Kidney tubule cell (primary cell): ENCODE measurements around the gene FMO1.
A peak's percentile ranks its signal among the peaks of the same experiment; 100 is the strongest.
"Not testable (repeated sequence)": the region's sequence is repeated elsewhere in the genome, so short reads cannot be mapped to it uniquely, and the experiment has no call there.

Source experiments
- DNase-seq: peaks from one replicate; pipeline ENCODE4 v3.0.0-alpha.2; 2018; ENCODE audit warnings: low spot score

The FMO1 gene

DNA sequence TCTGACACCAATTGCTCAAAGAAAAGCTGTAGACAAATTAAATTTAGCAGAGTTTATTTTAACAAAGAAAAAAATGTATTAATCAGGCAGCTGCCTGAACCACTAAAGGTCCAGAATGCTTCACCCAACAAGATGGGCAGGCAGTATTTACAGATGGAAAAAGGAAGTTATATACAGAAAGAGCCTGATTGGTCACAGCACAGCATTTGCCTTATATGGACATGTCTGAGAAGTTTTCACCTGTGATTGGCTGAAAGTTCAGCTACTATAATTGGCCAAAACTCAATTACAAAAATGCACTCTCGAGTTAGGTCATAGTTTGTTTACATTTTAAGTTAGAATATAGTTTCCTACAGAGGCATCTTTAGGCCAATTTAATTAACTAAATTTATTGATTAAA is 15.1 kb upstream of the FMO1 start:
- no peak for DNase-seq

DNA sequence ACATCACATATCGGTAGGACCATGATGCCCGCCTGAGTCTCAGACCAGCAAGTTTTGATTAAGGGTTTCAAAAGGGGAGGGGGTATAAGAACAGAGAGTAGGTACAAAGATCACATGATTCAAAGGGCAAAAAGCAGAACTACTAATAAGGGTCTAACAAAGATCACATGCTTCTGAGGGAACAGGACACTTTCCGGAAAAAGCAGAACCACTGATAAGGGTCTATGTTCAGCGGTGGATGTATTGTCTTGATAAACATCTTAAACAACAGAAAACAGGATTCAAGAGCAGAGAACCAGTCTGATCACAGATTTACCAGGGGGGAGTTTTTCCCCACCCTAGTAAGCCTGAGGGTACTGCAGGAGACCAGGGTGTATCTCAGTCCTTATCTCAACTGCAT is 12.1 kb upstream of the FMO1 start:
- DNase-seq, result not testable (repeated sequence)

DNA sequence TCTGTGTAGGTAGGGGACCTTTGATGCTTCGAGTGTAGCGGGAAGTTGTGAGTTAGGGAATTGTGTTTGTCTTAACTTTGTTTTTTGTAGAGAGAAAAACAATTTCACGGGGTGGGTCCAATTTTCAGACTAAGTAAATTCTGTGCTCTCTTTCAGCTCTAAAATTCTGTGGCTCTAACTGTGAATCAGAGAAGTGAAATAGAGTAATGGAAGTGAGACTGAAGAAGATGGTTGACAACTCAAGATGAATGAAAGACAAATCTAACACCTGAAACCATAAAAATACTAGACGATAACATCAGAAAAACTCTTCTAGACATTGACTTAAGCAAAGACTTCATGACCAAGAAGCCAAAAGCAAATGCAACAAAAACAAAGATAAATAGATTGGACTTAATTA is 4.4 kb upstream of the FMO1 start:
- DNase-seq, result no peak

DNA sequence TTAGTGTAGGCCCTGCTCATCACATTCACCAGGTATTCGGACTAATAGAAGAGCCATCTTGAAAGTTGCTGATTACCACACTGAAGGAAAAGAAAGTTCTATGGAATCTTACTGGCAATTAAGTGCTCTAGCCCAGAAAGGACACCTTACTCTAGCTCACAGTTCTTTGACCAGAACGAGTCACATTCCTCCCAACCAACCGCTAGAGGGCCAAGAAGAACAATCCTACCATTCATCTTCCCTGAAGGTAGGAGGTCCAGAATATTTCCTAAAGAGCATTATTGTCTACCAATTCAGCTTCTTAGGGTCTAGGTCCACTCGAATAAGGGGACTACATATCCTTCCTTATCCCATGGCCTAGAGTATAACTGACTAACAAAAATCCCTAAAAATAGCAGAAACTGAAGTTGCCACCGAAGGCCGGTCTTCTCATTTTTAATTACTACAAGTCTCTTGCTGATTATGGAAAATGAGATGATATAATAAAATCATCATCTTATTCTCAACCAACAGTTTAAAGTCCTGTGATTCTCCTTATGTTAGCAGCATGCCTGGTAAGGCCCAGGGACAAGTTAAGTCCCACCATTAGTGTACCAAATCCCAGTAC is 2.7 kb upstream of the FMO1 start:
- peak; percentile 49 for DNase-seq

DNA sequence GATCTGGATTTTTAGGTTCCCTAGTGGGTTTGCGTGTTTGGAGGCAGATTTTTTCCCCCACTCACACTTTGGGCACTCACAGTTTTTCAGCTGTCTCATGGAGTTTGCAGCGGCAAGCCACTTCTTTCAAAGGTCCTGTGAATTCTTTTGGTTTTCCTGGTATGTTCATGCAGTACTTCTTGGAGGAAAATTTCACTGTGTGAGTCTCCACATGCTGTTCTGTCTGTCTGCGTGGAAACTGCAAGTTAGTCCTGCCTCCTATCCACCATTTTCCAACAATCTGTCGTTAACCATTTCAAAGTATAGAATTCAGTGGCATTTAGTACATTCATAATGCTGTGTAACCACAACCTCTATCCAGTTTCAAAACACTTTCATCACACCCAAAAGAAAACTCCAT is 793 bp upstream of the FMO1 start:
- DNase-seq, result no peak

DNA sequence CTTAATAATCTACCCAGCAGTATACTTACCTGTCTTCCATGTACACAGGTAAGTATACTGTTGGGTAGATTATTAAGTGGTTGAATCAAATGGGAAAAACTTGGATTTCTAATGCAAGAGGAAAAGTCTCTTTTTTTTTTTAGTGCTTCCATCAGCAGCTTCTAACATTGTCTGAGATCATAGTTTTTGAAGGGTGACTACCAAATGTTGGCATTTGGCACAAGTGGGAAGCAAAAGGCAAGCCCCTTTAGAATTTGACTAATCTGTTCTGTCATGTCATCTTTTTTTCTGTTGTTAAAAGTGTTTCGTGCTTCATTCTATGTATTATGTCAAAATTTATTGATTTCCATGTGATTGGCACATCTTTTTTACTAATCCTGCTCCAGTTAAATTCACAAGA is 547 bp downstream of the FMO1 start:
- peak; percentile 41 for DNase-seq

DNA sequence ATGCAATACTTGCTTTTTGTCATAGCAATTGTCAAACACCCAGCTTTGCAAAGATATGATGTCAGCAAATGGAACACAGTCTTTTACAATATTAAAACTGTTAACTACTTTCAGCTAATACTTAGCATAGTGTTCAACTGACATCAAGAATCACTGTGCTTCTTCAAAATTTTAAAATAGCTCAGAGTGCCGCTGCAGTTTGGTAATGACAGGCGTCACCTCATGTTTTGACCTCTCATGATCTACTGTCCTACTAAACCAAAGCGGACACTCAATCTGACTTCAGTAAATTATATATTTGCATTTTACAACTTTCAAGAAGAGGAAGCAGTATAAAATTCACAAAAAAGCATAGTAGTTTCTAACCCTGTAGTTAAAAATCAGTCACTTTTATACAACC is 2.0 kb downstream of the FMO1 start:
- no peak for DNase-seq

DNA sequence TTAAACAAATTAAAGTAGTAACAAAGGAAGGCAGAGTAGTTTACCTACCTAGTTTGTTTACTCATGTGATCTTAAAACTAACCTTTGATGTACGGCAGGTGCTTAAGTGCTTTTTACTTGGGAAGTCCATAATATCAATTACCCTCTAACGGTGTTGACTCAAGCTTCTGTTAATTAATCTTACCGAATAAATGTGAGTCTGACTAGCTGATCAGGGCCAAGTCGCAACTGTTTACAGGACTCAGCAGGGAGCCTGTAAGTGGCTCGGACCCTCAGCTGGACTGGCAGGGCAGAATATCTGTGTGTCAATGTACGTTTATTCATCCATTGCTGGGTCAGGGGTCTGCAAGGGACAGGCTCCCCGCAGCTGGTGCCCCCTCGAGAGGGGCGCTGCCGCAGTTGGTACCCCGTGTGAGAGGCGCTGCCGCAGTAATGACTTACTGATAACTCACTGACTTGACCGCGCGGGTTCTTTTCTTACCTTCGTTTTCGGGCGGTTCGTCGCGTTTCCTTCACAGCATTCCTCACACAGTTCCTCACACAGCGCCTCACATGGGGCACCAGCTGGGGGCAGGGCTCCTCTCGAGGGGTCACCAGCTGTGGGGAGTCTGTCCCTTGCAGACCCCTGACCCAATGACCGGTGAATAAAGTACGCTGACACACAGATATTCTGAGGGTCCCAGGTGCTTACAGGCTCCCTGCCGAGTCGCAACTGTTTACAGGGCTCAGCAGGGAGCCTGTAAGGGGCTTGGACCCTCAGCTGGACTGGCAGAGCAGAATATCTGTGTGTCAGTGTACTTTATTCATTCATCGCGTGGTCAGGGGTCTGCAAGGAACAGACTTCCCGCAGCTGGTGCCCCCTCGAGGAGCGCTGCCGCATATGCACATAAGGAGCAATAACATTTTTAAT is 3.0 kb downstream of the FMO1 start:
- peak; percentile 66 for DNase-seq

DNA sequence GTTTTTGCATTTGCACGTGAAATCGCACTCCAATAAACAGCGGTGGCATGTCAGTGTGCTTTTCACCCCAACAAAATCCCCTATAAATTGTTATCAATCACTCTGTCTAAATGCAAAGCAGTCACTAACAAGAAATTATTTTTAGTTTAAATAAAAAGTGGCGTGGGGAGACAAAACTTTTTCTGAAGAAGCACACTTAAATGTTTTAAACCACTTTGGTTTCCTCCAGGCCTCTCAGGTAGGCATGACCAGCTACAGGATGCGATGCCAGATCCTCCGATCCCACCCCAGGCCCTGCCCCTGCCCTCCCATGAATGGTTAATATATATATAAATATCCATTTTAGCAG is 3.6 kb downstream of the FMO1 start:
- DNase-seq, result no peak

DNA sequence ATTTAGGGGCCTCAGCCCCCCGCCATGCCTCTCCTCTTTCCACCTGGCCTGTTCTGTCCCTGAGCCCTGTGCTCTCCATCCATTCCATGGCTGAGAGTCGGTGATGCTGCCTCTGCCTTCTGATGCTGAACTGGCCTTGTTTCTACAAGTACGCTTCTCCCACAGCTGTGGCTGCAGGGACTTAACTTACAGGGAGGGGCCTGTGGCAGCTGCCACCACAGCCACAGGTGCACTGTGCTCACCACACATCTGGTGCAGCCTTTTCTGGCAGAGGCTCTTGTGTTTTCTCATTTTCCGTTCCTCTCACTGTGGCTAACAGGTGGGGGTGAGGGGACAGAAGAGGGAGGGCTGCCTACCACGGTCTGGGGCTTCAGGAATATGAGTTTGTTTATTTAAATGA is 4.2 kb downstream of the FMO1 start:
- DNase-seq, result no peak

DNA sequence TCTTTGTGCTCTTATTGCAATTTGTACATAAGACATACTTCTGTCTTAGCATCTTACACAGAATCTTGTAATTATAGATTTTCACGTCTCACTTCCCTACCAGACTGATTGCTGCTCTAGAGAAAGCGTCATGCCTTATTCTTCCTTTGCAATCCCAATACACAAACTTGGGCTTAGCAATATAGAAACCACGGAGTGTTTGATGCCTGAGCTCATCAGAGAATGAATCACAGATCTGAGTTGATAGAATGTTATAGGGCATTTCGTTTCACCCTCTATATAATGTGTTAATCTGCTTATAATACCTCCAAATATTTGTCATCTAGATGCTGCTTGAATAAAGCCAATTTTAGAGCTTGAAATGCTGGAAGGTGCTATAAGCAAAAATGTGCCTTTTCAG is 6.6 kb downstream of the FMO1 start:
- DNase-seq, result peak; percentile 55

DNA sequence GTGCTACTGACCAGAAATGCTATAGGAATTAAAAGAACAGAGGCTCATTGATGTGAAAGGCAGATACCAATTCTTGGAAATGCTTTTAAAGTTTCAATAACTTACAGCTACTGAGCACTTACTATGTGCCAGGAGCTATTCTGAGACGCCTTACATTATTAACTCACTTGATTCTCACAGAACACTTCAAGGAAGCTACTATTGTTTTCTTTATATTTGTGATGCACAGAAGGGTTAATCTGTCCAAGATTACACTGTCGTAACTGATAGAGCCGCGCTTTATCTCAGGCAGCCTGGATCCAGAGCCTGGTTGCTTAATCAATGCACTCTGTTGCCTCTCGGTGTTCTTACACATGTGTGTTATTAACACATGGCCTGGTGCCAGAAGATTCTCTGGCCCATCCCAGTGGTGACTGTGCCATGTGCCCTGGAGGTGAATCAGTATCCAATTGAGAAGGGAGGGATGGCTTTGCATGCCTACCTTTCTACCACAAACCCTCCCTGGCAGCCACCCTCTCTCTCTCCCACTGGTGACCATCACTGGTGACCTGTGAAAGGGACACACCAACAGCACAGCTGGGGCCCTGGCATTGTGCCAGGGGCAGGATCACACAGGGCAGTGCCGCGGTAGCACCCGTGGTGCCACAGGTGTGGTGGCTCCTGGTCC is 8.8 kb downstream of the FMO1 start:
- DNase-seq, result peak; percentile 92

DNA sequence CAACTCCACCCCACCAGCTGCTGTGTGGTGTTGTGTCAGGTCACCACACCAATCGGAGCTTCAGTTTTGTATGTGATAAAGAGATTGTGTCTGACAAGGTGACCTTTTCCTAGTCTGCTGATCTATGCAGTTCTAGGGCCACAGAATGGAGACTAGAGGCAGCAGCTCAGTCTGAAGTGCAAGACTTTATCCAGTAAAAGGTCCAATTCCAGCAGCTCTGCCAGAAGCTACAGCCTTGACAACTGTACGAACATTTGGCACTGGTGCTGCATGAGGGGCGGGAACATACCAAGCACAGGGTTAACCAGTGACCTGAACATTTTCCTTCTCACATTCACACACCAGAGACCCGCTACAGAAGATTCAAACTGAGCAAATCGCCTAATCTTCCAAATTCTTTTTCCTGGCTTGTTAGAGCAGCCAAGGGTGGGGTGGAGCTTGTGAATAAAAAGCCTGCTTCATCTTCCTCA is 9.3 kb downstream of the FMO1 start:
- no peak for DNase-seq

DNA sequence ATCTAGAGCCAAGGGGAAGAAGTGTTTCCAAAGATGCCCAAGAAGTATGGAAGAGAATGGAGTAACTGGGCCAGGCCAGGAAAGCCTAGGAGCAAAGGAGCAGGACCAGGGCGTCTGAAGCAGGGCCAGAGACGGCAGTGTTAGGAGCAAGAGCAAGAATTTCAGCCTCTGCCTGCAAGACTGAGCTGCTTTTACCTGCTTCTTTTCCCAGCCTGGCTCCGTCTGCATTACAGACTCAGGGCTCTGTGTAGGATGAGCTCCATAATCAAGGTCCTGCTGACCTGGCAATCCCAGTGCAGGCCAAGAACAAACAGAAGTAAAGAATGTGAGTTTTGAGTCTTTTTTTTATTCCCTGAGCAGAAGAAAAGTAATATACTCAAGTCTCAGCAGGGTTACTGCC is 10.1 kb downstream of the FMO1 start:
- DNase-seq, result no peak

DNA sequence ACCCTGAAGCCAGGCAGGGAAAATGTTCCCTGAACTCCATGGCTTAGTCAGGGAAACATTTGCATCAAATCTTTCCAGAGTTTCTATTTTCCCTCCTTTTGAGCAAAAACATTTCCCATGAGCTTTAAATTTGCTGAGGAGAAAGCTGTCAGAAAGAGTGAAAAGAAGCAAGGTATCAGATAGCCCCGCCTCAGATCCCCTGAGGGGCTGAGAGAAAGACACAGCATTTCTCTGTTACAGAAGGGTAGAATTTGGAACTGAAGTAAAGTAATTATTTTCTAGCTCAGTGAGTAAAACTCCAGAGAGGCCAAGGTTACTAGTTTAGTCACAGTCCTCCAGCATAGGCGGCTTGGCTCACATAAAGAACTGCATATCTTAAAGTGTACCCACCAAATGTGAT is 10.6 kb downstream of the FMO1 start:
- DNase-seq, result no peak

DNA sequence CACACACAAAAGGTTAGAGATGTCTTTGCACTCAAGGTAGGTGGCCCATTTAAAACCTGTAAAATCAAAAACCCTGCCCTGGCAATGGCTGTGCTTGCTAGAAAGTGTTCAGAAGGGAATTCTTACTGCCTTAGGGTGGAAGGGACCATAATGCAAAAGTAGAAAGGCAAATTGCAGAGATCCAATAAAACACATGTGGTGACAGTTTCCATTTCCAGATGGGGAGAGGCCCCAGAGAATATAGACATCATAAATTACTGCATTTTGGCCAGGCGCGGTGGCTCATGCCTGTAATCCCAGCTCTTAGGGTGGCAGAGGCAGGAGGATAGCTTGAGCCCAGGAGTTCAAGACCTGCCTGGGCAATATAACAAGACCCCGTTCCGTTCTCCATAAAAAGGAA is 13.0 kb downstream of the FMO1 start:
- no peak for DNase-seq

DNA sequence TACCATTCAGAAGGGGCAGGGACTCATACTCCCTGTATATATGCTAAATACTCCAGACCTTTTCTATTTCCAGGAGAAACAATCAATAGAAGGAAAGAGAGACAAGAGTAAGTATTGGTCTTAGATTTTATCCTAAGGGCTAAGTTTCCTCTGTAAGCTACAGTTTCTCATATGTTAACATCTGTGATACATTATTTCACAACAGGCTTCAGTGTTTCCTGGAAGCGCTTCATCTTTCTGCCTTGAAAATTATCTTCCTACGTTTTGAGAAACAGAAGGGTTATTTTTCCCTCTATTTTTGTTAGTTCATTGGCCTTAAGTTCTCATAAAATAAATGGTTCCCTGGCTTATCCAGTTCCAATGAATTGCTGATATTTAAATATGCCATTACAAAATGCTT is 15.6 kb downstream of the FMO1 start:
- DNase-seq, result no peak

DNA sequence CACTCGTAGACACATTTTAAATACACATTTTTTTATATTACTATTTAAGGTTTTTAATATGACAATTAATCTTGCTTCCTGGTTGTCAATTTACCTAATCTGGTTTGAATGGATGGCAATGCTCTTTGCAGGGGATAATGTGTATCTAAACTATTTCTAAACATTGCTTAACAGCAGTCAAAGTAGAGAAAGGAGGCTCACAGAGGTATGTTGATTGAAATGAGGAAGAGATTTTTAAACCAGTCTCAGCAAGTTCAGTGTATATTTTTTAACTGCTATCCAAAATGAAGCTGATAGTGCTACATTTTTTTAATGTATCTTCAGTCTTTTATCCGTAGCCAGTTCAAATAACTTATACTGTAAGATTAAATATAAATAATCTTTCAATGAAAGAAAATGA is 17.4 kb downstream of the FMO1 start:
- no peak for DNase-seq

DNA sequence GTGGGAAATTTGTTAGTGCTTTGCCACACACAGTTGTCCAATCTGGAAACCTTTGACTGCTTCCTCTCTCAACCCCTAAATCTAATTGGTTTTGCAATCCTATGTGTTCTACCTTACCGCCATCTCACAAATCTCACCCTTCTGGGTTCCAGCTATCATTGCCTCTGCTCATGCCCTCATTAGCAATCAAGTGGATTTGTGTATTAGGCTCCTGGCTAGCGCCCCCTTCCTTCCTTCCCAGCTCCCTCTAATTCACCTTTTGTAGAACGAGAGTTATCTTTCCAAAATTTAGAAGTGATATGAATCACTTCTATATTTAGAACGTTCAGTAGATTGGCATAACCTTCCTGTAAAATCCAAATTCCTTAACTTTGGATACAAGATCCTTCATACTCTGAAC is 18.6 kb downstream of the FMO1 start:
- DNase-seq, result no peak

DNA sequence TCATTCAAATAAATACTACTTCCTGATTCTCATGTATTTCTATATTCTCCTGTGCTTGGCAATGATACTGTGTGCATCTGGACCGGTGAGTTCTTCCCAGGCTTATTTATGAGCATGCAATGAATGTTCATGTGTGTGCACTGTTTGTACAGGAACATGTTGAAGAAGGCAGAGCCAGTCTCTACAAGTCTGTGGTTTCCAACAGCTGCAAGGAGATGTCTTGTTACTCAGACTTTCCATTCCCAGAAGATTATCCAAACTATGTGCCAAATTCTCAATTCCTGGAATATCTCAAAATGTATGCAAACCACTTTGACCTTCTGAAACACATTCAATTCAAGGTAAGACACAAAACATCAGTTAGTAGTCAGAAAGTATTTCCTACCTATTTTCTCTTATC is 19.1 kb downstream of the FMO1 start:
- DNase-seq, result no peak

DNA sequence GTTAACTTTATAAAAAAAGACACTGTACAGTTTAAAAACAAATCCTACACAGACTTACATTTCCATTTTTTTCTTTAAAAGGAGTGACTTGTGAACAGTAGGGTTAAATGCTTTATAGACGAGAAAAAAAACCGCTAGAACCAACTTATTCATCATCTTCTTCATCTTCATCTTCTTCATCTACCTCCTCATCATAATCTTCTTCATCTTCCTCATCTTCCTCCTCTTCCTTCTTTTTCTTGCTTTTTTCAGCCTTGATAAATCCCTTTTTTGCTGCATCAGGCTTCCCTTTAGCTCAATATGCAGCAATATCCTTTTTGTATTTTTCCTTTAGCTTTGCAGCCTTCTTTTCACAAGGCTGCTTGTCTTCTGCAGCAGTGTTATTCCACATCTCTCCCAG is 22.5 kb downstream of the FMO1 start:
- no peak for DNase-seq

DNA sequence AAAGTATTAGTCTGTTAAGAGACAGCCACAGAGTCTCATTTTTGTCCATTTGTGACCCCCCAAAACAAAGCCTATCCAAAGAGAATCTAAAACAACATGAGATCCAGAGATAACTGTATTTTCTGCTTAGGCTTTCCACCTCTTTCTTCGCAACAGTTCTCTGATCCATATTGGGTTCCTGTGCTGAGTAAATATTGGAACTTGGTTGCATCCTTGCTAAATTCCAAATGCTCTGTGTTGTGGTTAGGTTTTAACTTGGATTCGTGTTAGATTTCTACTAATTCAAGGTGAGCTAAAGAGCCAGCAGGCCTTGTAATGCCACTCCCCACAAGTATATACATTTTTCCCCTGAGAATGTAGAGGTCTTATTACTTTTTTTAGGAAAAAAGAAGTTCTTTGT is 29.2 kb downstream of the FMO1 start:
- no peak for DNase-seq

DNA sequence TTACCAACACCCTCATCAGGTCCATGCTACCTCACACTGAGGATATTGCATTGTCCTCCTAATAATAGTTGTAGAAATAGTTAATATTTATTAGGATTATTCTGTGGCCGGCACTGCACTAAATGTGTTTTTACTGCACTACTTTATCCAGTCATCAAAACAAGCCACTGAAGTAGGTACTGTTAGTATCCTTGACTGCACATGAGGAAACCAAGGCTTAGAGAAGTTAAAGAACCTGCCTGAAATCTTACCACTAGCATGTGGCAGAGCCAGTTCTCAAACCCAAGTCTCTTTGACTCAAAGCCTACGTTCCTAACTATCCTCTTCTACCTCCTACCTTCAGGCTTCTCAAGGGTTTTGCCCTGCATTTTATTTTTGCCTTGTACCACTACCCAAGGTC is 30.9 kb downstream of the FMO1 start:
- DNase-seq, result no peak
